NCI-H146 treated with DMSO at 0.1 percent for 48 hours (cell line): Measurements from ENCODE around the gene DOCK7.
A peak's percentile ranks its signal among the peaks of the same experiment; 100 is the strongest.

Experiments
- DNase-seq: peaks from one replicate; lab custom pipeline; 2025; ENCODE audit not compliant: unreplicated experiment; lab: John Stamatoyannopoulos, UW

Gene DOCK7

GRCh38 chr1:62467092-62467491, 221.1 kb downstream of the DOCK7 start:
- no peak for DNase-seq

DNA sequence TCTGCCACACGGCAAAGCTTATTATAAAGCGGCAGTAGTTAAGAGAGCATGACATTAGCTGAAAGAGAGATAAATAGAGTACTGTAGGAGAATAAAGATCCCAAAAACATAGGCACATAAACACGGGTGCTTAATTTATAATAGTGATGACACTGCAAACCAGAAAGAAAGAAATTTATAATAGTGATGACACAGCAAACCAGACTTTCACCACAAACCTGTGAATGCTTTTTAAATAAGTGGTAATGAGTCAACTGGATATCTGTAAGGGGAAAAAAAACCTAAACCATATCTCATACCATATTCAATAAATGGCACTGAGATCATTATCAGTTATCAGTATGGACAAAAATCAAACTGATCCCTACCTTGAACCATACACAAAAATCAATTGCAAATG, 225.8 kb downstream of the DOCK7 start:
- DNase-seq: no peak

GRCh38 chr1:62457955-62458354, 230.2 kb downstream of the DOCK7 start:
- DNase-seq: no peak

DNA sequence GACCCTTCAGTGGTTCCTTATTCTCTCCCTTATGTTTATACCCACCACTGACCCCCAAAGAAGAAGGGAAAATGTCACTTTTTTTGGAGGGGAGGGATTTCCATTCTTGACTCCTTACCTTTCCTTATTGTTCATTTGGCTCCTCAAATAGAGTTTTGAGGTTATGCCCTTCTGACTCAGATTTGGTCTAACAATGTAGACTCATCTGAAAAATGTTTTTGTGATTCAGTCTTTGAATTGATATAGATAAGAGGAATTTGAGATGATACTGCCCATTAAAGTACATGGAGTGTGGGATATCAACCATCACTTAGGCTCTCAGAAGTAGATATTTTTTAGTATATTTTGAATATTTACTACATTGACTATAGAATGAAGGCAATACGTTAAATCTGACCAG, 235.2 kb downstream of the DOCK7 start:
- no peak for DNase-seq

GRCh38 chr1:62450301-62450700, 237.9 kb downstream of the DOCK7 start:
- DNase-seq: no peak

DNA sequence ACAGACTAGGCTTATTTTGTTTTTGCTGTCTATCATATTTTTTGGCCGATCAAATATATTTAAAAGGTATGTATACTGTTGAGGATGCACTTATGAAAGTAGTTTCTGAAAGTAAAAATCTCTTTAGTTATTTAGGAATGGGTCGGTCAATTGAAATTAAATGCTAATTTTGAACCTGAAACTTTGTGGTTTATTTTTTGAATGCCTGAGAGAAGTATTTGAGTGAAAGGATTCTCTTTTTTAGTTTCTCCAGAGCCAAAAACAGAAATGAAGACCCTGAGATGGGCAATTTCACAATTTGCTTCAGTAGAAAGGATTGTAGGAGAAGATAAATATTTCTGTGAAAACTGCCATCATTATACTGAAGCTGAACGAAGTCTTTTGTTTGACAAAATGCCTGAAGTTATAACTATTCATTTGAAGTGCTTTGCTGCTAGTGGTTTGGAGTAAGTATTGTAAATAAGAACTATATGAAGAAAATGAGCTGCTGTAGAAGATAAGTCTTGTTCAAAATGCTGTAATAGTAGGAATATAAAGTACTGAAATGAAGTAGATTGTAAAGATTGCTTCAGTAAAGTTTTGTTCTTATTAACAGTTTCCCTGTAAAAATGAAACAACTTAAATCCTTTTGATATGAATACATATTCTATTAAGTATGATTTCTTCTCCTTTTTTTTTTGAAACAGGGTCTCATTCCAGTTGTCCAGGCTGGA, 239.8 kb downstream of the DOCK7 start:
- DNase-seq: no peak

DNA sequence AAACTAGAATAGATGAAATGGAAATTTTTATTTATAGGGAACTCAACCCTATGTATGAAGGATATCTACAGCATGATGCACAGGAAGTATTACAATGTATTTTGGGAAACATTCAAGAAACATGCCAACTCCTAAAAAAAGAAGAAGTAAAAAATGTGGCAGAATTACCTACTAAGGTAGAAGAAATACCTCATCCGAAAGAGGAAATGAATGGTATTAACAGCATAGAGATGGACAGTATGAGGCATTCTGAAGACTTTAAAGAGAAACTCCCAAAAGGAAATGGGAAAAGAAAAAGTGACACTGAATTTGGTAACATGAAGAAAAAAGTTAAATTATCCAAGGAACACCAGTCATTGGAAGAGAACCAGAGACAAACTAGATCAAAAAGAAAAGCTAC, 243.5 kb downstream of the DOCK7 start:
- no peak for DNase-seq

GRCh38 chr1:62439652-62440371, 248.4 kb downstream of the DOCK7 start:
- no peak for DNase-seq

DNA sequence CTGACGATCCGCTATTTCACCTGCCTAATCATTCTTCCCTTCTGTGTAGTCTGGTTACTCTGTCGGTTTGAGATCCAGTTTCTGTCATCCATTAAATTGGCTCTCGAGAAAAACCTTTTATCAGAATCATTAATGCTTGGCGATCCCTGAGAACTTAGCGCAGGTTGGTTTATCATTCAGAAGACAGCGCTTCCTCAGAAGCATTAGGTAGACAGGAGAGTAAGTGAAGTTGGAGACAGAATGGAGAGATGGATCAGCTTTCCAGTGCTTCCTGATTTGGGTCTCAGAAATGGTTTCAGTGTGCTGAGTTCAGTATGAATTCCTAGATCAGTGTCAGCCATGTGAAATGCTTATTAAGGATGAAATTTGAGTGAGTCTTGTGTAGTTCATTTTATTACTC, 250.0 kb downstream of the DOCK7 start:
- DNase-seq: no peak

GRCh38 chr1:62437273-62437940, 250.8 kb downstream of the DOCK7 start:
- DNase-seq: no peak

- DNase-seq: peak; percentile 100
These were observed 251.5 kb downstream of the DOCK7 start, which contains the start of gene USP1 for GRCh38 chr1:62436466-62437272. TSS of gene USP1 (plus strand) at chr1:62437049. CDS start at chr1:62439868, 2,819 bp downstream.

GRCh38 chr1:62436039-62436465, 252.1 kb downstream of the DOCK7 start:
- DNase-seq: no peak

DNA sequence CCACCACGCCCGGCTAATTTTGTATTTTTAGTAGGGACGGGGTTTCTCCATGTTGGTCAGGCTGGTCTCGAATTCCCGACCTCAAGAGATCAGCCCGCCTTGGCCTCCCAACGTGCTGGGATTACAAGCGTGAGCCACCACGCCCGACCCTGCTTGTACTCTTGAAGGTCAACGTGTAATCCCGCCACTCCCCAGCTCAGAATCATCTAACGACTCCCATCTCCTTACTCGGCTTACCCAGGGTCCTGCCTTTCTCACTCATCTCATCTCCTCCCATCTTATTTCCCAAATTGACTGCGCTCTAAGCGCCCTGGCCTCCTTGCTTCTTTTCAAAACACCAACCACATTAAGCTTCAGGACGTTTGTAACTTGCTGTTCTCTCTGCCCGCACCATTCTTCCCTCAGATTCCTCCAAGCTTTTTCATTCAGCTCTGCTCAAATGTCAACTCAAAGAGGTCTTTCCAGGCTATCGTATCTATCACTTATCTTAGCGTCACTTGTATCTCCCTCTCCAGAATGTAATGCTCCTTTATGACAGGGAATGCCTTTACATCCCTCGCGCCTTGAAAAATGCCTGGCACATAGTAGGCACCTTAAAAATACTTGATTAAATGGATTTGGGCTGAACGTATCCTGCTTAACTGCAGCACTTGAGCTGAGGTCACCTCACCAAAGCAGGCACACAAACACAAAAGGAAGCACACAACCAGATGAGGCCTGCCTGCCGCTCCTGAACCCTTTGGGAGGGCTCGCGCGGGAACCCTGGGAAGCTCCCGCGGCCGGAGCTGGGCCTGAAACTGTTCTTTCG, 252.8 kb downstream of the DOCK7 start:
- DNase-seq: peak; percentile 84

DNA sequence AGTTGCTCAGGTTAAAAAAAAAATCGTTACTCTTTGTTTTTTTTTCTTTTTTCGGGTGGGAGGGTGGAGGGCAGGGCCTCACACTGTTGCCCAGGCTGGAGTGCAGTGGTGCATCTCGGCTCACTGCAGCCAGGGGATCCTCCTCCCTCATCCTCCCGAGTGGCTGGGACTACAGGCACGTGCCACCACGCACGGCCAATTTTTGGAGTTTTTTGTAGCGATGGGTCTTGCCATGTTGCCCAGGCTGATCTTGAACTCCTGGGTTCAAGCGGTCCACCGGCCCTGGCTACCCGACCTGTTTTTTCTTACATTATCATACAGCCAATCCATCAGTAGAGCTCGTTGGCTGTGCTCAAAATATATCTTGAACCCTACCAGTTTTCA, 253.6 kb downstream of the DOCK7 start:
- DNase-seq: no peak

GRCh38 chr1:62433861-62434617, 254.1 kb downstream of the DOCK7 start:
- DNase-seq: no peak

DNA sequence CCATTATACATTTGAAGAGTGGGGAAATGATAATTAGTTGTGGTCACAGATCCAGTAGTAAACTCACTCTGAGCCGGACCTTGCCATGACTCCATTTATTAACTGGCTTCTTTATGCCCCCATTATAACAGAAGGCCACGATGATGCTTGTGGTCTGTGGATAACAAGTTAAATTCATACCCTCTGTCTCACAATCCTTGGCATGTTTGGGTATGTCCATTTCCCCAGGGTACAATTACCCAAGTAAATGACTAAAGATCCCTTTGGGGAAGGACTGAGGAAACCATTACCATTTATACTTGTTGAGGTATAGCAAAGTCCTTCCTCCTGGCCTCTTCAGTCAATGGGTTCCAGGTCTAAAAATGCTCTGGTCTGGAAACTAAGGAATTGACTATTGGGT, 258.6 kb downstream of the DOCK7 start:
- no peak for DNase-seq

DNA sequence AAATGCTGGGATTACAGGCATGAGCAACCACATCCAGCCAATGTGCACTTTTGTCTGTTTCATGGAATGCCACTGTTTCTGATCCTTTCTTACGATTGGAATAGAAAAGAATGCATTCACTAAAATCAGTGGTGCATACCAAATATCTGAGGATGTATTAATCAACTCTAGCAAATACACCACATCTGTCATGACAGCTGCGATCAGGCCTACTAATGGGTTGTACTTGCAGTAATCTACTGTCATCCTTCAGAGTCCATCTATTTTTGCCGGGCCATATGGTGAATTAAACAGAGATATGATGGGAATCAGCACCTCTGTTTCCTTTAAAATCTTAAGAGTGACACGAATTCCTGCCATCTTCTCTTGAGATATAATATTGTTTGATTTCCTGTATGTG, 259.8 kb downstream of the DOCK7 start:
- no peak for DNase-seq

DNA sequence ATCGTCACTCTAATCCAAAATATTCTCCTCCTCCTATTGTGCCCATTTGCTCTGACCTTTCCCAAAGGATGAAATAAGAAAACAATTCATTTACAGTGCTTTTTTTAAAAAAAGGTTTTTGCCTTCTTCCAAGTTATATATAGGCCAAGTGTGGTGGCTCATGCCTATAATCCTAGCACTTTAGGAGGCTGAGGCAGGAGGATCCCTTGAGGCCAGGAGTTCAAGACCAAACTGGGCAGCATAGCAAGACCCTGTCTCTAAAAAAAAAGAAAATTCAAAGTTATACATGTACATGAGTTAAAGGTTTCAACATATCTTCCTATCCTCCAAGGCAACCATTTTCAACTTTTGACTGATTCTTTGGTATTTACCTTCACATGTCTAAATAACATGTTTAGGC, 261.4 kb downstream of the DOCK7 start:
- no peak for DNase-seq

- no peak for DNase-seq
These were observed 261.9 kb downstream of the DOCK7 start for GRCh38 chr1:62426237-62426636.

- DNase-seq: no peak
These were observed 263.1 kb downstream of the DOCK7 start for GRCh38 chr1:62425041-62425440.
